ENCODE measurements around the gene ADCY1.
"Not testable (repeated sequence)": the region's sequence is repeated elsewhere in the genome, so short reads cannot be mapped to it uniquely, and the experiment has no call there.

ADCY1 gene

DNA sequence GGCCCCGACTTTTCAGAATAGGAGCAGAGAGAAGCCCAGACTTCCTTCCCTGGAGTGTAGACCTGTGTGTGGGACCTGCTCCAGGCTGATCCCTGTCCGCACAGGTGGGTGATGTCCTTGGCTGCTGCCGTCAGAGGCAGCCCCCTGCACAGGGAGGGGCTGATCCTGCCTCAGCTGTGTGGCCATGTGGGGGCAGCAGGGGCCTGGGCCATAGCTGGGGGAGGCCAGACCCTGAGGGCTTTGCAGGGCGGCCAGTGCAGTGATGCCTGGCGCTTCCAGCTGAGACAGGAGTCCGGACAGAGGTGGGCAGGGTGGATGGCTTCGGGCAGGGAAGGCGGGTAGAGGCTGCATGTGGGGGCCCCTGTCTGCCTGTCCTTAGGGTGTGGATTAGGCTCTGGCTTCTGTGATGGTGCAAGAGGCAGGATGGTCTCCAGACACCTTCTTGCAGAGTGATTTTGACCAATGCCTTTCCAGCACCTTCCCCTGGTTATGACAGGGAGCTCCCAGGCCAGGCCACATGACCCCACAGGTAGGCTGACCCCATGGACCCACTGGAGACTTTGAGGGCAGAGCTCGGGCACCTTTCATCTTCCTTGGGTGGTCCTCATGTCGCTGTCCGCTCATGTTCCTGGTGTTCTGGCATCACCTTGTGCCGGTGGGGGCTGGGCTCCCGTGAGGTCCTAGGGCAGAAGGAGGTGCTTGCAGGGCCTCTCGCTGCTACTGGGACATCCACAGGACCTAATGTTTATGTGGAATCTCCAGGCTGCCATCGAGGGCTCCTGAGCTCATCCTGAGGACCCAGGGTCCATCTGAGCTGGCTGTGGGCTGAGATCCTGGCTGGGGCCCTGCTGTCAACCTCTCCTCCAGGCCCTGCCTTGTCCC is 141.5 kb downstream of the ADCY1 start:
- DNase-seq, result no peak

GRCh38 chr7:45716380-45717203 is 142.4 kb downstream of the ADCY1 start:
- DNase-seq, result no peak

GRCh38 chr7:45717537-45718235 is 143.5 kb downstream of the ADCY1 start:
- no peak for DNase-seq

DNA sequence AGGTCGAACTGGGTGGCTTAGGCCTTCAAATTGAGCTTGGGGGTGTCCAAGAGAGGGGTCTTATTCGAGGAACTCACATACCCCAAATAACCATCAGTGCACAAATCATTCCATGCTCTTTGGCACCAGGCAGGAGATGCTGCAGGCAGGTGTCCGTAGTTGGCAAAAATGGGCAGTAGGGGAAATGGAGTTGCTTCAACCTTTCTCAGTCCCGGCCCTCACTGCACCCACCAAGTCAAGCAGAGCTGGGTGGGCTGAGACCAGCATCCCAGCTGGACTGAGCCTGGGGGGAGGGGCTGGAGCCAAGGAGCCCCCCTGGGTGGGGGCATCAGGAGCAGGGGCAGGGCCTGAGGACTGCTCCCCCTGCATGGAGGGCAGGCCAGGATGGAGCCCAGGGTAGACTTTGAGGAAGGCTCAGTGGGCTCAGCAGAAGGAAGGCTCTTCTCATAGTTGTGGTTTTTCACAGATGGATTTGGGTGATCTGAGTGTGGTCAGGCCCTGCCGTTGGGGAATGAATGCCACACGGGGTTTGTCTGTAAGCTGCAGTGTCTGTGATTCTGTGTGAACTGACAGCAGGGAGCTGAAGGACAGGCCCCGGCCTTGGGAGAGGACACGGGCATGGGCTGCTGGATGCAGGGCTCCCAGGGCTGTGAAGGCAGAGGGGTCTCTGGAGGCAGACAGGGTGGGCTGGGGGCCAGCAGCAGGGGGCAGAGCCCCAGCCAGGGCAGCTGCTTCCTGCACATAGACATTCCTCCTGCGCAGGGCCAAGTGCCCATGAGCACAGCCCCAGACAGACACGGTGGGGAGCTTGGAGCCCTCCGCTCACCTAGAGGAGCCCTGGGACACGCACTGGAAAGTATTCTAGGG is 144.5 kb downstream of the ADCY1 start:
- no peak for DNase-seq

DNA sequence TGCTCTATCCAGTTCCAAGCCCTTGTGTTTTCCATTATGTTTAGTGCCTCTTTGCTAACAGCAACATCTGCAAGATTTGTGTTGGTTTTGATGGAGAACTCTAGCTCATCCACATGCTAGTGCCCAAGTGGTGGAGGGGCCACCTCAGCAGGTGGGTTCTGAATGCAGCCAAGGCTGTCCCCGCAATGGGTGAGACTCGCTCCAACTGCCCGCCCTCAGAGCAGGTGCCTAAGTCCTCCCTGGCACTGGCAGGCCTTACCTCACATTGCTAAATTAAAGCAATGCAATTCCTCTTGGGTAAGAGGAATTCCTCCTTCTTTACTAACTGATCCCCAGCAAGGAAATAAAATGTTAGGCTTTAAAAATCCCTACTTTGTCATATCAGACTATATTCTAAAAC is 146.8 kb downstream of the ADCY1 start:
- DNase-seq, result no peak

- DNase-seq, result no peak
These were observed 147.8 kb downstream of the ADCY1 start for GRCh38 chr7:45721686-45722598.

DNA sequence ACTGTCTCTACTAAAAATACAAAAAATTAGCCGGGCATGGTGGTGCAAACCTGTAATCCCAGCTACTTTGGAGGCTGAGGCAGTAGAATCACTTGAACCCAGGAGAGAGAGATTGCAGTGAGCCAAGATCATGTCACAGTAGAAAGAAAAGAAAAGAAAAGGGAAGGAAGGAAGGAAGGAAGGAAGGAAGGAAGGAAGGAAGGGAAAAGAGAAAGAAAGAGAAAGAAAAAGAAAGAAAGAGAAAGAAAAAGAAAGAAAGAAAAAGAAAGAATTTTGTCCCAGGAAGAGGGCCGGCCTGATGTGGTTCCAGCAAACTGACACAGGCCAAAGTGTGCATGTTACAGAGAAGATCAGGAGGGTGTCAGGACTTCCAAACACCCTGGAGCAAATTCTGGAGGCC is 151.1 kb downstream of the ADCY1 start:
- not testable (repeated sequence) for DNase-seq

DNA sequence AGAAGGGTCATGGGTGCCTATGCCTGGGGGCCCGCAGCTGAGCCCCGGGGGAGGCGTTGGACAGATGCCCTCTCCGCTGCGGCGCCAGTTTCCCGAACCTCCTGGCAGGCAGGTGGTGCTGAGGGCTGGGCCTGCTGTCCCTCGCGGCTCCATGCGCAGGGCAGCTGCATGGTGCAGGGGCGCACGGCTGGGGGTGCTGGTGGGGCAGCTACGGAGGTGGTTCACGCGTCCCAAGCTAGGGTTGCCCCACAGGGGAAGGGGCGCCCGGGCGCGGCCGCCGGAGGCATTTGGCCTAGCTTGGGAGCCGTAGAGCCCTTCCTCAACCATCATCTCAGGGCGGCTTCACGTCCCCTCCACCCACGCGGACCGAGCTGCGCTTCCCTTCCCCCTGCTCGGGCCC is 152.7 kb downstream of the ADCY1 start:
- DNase-seq, result no peak

DNA sequence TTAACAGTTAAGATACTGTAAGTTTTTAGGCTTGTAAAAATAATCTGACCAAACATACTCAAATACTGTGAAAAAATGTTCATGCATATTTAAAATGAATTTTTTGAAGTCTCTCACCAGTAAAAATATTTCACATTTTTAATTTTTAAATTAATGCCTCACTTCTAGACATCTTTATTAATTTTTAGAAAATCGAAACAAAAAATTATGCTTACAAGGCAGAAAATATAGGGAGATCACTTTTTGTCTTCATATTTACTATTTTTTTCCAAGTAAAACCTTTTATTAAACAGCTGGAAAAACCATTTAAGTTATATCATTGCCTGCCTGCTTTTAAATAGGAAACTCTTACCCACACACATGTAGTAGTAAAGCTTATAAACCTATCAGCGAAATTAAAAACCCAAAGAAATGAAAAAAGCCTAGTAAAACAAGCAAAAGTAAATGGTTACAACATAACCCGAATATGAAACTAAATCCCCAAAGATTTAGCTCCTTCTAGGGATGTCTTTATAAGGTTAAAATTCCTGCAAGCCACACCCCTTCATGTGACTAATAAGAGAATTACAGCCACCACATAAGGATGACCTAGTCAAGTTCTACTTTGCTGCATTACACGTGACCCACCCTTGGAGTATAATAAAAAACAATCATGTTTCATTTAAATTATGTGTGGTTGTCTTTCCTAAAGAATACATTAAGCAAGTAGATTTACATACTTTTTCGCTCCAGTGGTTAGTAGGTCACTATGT is 157.7 kb downstream of the ADCY1 start:
- DNase-seq, result not testable (repeated sequence)

DNA sequence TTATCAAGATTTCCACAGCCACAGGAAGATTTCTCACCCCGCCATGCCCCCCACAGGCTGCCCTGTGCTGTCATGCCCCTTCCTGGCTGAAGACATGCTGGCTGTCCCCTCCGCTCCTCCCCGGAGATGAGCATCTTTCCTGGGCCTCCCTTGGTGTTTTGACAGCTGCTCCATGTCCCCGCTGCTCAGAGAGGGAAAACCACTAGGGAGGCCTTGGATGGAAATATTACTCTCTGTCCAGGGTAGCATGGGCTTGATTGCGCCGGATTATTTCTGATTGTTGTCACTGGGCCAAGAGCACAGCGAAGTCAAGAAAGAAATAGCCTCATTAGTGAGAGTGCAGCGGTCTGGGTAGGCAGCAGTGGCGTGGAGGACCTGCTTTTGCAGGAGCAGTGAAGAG is 164.8 kb downstream of the ADCY1 start:
- not testable (repeated sequence) for DNase-seq

- DNase-seq, result not testable (repeated sequence)
These were observed 166.4 kb downstream of the ADCY1 start for GRCh38 chr7:45740573-45740972.

DNA sequence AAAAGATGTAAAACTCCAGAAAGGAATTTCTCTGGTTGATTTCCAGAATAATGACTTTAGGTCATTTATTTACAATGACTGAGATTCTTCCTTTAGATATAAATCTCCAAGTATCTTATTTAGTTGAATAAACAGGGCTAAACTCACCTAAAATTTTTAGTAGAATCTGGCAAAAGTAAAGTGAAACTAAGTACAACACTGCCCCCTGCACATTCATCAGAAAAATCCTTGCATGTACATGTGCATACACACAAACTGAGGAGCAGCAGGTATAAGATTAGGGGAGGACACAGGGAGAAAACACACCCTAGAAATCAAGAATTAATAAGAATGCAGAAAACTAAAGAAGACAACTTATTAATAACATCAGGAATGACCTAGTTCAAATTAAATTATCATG is 174.8 kb downstream of the ADCY1 start:
- DNase-seq, result not testable (repeated sequence)

DNA sequence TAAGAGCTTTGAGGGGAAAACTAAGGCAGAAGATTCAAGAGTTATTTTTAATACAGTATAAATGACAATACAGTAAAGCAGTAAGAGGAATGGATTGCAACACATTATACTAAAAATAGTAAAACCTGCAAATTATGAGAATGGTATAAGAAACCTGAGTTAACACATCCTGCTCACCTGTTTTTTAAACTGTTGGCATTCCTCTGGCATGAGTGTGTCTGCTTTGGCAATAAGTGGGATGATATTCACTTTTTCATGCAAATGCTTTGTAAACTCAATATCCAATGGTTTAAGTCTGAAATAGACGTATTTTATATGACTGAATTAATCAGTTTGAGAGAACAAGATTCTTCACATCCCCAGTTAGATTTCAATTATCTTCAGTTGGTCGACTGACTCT is 177.2 kb downstream of the ADCY1 start:
- not testable (repeated sequence) for DNase-seq

DNA sequence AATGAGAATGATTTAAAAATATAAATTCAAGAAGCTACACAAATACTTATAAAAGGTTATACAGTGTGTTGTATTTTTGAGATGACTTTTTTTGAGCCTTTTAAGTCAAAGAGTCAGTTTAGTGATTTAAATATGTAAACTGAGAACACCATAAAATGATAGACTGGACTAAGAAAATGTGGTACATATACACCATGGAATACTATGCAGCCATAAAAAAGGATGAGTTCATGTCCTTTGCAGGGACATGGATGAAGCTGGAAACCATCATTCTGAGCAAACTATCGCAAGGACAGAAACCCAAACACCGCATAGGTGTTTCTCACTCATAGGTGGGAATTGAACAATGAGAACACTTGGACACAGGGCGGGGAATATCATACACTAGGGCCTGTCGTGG is 182.2 kb downstream of the ADCY1 start:
- DNase-seq, result not testable (repeated sequence)

DNA sequence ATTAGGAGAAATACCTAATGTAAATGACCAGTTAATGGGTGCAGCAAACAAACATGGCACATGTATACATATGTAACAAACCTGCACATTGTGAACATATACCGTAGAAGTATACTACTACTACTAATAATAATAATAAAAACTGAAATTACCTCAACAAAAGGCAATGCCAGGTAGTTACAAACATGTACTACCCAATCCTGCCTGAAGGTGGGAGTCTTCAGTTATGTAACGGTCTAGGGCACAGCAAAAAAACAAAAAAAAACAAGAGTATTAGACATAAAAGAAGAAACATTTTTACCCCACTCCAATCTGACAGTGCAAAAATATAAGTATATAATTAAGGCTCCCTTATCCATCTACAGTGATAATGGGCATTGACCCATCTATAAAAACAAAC is 182.6 kb downstream of the ADCY1 start:
- not testable (repeated sequence) for DNase-seq

DNA sequence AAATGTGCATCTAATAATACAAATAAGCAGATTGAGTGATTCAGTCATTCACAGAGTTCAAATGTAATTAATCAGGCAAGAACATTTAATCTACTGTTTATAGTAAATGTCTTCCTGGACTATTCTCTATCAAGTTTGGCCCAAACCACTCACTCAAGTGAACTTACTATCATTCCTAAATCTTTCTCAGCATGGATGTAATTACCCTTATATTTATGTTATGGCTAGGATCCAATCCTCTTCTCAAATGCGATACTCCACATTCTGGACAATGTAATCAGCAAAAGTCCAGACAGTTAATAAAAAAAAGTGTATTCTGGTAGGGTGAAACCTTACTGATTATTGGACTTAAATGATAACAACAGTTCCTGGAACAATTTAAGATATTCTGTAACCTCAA is 185.3 kb downstream of the ADCY1 start:
- not testable (repeated sequence) for DNase-seq

GRCh38 chr7:45761545-45762205 is 187.5 kb downstream of the ADCY1 start:
- not testable (repeated sequence) for DNase-seq

DNA sequence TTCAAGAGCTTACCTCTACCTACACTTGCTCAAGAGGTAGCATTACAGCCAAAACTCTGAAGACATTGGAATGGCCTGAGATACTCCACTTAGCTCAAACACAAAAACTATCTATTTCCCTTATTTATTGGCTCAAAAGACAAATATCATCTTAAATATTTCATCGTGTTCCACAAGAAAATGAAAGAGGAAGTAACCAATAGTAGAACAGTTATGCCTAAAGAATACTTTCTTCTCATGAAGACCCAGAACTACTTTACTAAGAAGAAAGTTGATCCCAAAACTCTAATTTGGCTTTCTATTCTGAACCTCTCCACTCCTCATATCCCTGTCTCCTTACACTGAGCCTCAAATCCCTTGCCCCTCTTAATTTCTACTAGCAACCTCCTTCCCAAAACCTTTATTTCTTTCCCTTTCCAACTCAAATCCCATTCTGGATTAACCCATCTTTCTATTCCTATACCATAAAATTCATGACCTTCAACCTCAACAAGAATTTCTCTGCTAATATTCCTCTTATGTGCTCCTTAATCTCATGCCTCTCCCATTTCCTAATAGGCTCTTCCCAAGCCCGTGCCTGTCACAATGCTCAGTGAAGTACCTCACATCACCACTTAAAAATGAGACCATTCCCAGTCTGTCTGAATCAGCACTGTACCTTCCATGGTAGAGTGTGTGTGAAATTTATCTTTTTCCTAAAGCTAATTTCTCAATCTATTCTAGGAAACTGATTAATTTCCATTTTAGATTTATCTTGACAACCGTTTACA is 188.2 kb downstream of the ADCY1 start:
- not testable (repeated sequence) for DNase-seq

Data from NCI-H748 treated with DMSO at 0.1 percent for 48 hours (cell line).